NCI-H187 (cell line): ENCODE data around the gene DCLK2.

Source experiments
- DNase-seq, 2 experiments: peaks; one replicate each; lab custom pipeline; 2025; lab: John Stamatoyannopoulos, UW

Gene DCLK2

GRCh38 chr4:150209140-150209829, 131.0 kb downstream of the DCLK2 start:
- no peak for DNase-seq

- DNase-seq: no peak
Observed at GRCh38 chr4:150211016-150211415, 132.8 kb downstream of the DCLK2 start.

- DNase-seq: no peak
Observed at GRCh38 chr4:150211799-150212445, 133.7 kb downstream of the DCLK2 start.

- no peak for DNase-seq
Observed at GRCh38 chr4:150212485-150212884, 134.2 kb downstream of the DCLK2 start.

- DNase-seq: no peak
Observed at GRCh38 chr4:150212927-150213326, 134.7 kb downstream of the DCLK2 start.

- no peak for DNase-seq
Observed at GRCh38 chr4:150215601-150216000, 137.4 kb downstream of the DCLK2 start.

GRCh38 chr4:150216726-150217125, 138.5 kb downstream of the DCLK2 start:
- DNase-seq: no peak

GRCh38 chr4:150217192-150217591, 138.9 kb downstream of the DCLK2 start:
- no peak for DNase-seq

- no peak for DNase-seq
Observed at GRCh38 chr4:150217808-150218207, 139.6 kb downstream of the DCLK2 start.

- DNase-seq: no peak
Observed at GRCh38 chr4:150218447-150218846, 140.2 kb downstream of the DCLK2 start.

GRCh38 chr4:150219841-150220240, 141.6 kb downstream of the DCLK2 start:
- DNase-seq: no peak

GRCh38 chr4:150224896-150225591, 146.8 kb downstream of the DCLK2 start:
- no peak for DNase-seq

- DNase-seq: no peak
Observed at GRCh38 chr4:150229520-150229919, 151.3 kb downstream of the DCLK2 start.

GRCh38 chr4:150230561-150230960, 152.3 kb downstream of the DCLK2 start:
- no peak for DNase-seq

- no peak for DNase-seq
Observed at GRCh38 chr4:150231107-150231770, 153.0 kb downstream of the DCLK2 start.

GRCh38 chr4:150232029-150232428, 153.8 kb downstream of the DCLK2 start:
- DNase-seq: no peak

GRCh38 chr4:150234246-150234645, 156.0 kb downstream of the DCLK2 start:
- no peak for DNase-seq

GRCh38 chr4:150235317-150235716, 157.1 kb downstream of the DCLK2 start:
- no peak for DNase-seq

GRCh38 chr4:150235808-150236271, 157.6 kb downstream of the DCLK2 start:
- no peak for DNase-seq

GRCh38 chr4:150236626-150237025, 158.4 kb downstream of the DCLK2 start:
- no peak for DNase-seq

GRCh38 chr4:150237110-150237872, 159.0 kb downstream of the DCLK2 start:
- DNase-seq: no peak

- DNase-seq: no peak
Observed at GRCh38 chr4:150238591-150238990, 160.3 kb downstream of the DCLK2 start.
